ENCODE results near the gene KIDINS220. TPM values are rescaled to one million over a fixed set of nuclear protein-coding genes. Genes with fewer than 3 reads are reported as not detected.

Gene KIDINS220
- total and polyA plus RNA-seq, 9 of the 15 experiments (the other 6 are each of a cell fraction or from before 2014, with no cell fraction given), result 15.2 to 48.0 (median 34.4) TPM

GRCh38 chr2:8681786-8682692 is 155.4 kb downstream of the KIDINS220 start, which contains the start of gene ID2 (continued):
- no peak for TF ChIP-seq PYGO2 (tag; IDR thresholded peaks at IDR 0.05)
- TF ChIP-seq MNT (conservative IDR thresholded peaks at IDR 0.05), result peak; percentile 63 to 83
- no peak for TF ChIP-seq ZNF324 (CRISPR knock-in tag; IDR thresholded peaks at IDR 0.05)
- TF ChIP-seq SMARCE1 (IDR thresholded peaks at IDR 0.05), result no peak
- no peak for TF ChIP-seq KAT2B (IDR thresholded peaks at IDR 0.05; ENCODE audit: low read depth, low read length)
- peak; percentile 100 for TF ChIP-seq POLR2G (IDR thresholded peaks at IDR 0.05; ENCODE audit: low read depth, low read length)
- no peak for TF ChIP-seq ZNF668 (CRISPR knock-in tag; IDR thresholded peaks at IDR 0.05)
- 0 out of 2 replicates have a peak, but pooled peaks have one; percentile 22 for TF ChIP-seq SOX6 (IDR thresholded peaks at IDR 0.05)
- TF ChIP-seq MCM3 (IDR thresholded peaks at IDR 0.05), result no peak
- TF ChIP-seq ZBTB12 (CRISPR knock-in tag; IDR thresholded peaks at IDR 0.05), result peak; percentile 48
- peak; percentile 3; the same call in 1 of the 2 replicates for TF ChIP-seq REST (IDR thresholded peaks at IDR 0.05; ENCODE audit: borderline replicate concordance)
- peak; percentile 73; the same call in 1 of the 2 replicates for TF ChIP-seq REST (CRISPR knock-in tag; IDR thresholded peaks at IDR 0.05; ENCODE audit: low read depth)
- TF ChIP-seq NFIC (IDR thresholded peaks at IDR 0.05), result peak; percentile 56
- no peak for TF ChIP-seq DPF2 (IDR thresholded peaks at IDR 0.05)
- peak; percentile 45; the same call in 1 of the 2 replicates for TF ChIP-seq XRCC5 (IDR thresholded peaks at IDR 0.05; ENCODE audit: low read depth, low read length)

Data from K562 (cell line).